LHCN-M2 (cell line): ENCODE data around the gene GRM1. TPM values are rescaled to one million over a fixed set of nuclear protein-coding genes. Genes with fewer than 3 reads are reported as not detected.
A peak's percentile ranks its signal among the peaks of the same experiment; 100 is the strongest.

Experiments used
- DNase-seq: peaks from one replicate; pipeline ENCODE4 v3.0.0-alpha.2; 2012; ENCODE audit warnings: low read depth
- polyA plus RNA-seq: library from polyadenylated mRNA; unstranded; fragments of >200 nt; gene quantifications from one replicate; pipeline ENCODE4 v1.2.1, GENCODE V29; 2012; ENCODE audit warnings: missing spikeins
- total RNA-seq: library from RNA; depleted of rRNA; stranded (reverse); fragments of >200 nt; gene quantifications from 2 replicates; pipeline ENCODE4 v1.2.3, GENCODE V29; 2014; rRNA removed

GRM1 gene
- under 0.01 and 0.06 TPM in 2 replicates for total RNA-seq
- polyA plus RNA-seq: not detected

GRCh38 chr6:146028851-146029572 is at the start of gene GRM1:
GRM1 (plus strand) TSS chr6:146029062; CDS start chr6:146029518, 456 bp downstream.
- DNase-seq: no peak

- no peak for DNase-seq
Measured at GRCh38 chr6:146009338-146009737, 19.5 kb upstream of the GRM1 start.

DNA sequence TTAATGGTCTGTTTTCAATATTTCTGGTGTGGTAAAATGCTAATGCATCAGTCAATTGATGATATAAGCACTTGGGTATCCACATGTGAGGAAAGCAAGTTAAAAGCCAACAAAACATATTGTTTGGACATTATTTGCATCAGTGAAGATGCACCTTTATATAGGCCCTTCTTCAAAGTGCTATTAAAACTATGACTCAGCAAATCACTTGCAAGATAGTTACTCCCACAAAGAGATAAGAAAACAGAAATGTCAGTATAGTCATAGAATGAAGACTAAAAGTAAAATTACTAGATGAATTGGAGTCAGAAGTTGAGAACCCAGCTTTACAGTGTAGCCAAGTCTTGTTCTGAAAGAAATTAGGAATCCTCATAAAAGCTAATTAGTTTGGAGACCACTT is 14.6 kb upstream of the GRM1 start:
- no peak for DNase-seq

- DNase-seq: no peak
Measured at GRCh38 chr6:146017672-146018071, 11.2 kb upstream of the GRM1 start.

DNA sequence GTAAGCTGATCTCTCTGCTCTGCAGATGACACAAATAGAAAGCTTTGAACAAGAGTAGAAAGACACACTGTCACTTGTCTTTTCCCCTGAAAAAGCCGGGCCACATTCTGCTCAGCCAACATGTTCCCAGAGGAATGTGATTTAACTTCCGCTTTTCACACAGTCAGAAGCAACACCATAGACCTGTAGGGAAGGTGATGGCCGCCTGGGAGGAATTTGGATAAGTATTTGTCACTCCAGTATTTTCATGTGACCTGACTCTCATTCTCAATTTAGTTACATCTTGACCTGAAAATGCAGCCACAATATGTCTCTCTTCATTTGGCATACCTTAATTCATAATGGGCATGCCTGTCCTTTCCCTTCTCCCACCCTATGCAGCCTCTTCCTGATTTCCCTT is 2.0 kb upstream of the GRM1 start:
- no peak for DNase-seq

DNA sequence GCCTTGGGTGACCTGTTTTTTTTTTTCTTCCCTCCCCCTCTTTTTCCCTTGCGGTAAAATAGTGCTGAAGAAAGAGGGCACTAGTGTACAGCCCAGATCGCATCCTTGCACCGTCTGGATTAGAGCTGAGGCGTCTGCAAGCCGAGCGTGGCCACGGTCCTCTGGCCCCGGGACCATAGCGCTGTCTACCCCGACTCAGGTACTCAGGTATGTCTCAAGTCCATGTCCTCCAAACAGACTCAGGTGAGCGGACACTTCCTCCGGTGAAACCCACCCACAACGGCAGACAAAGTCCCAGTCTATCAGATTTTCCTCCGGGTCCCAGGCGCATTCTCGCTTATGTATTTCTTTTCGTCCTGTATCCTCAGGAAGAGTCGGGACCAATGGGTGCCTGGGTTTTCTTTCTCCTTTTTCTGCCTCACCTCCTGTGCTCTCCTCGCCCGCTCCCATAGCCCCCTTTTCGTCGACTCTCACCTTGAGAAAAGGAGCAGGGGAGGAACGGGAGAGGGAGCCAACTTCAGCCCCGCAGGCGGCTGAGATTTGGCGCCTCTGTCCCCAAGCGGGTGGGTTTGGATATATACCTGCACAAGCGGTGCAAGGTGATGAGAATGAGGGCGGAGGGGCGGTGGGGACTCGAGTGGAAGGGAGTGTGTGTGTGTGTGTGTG is 1.1 kb upstream of the GRM1 start:
- DNase-seq: no peak

DNA sequence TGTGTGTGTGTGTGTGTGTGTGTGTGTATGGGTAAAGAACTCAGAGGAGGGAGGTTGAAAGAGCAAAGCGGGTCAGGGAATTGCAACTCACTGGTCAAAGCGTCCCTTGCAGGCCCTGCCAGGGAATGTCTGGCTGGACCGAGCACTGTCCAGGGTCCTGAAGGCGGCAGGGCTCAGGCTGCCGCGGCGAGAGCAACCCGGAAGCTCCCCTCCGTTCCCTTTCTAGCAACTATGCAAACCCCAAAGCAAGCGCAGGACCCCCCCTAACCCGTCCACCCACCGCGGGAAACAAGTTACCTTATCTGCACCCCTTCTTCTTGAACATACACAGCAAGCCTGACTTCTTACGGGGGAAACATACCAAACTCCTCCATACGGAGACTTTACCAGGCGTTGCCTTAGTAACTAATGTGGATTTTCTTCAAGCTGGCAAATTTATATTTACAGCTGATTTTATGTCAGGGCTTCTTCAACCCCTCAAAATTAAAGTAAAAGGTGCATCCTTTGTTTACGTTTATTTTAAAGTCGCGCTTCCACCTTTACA is 538 bp upstream of the GRM1 start:
- peak; percentile 50 for DNase-seq

DNA sequence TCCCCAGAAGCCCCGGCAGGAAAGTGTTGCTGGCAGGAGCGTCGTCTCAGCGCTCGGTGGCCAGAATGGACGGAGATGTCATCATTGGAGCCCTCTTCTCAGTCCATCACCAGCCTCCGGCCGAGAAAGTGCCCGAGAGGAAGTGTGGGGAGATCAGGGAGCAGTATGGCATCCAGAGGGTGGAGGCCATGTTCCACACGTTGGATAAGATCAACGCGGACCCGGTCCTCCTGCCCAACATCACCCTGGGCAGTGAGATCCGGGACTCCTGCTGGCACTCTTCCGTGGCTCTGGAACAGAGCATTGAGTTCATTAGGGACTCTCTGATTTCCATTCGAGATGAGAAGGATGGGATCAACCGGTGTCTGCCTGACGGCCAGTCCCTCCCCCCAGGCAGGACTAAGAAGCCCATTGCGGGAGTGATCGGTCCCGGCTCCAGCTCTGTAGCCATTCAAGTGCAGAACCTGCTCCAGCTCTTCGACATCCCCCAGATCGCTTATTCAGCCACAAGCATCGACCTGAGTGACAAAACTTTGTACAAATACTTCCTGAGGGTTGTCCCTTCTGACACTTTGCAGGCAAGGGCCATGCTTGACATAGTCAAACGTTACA is 817 bp downstream of the GRM1 start:
- DNase-seq: no peak

GRCh38 chr6:146032387-146032786 is 3.5 kb downstream of the GRM1 start:
- no peak for DNase-seq

DNA sequence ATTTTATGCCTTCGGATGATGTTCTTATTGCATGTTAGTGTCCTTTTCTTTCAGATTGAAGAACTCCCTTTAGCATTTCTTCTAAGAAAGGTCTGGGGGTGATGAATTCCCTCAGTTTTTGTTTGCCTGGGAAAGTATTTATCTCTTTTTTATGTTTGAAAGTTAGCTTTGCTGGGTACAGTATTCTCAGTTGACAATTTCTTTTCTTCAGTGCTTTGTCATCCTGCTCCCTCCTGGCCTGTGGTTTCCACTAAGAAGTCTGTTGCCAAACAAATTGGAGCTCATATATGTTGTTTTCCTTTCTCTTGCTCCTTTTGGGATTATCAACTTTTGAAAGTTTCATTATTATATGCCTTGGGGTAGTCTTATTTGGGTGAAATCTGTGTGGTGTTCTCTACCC is 11.5 kb downstream of the GRM1 start:
- DNase-seq: no peak

GRCh38 chr6:146041282-146041681 is 12.4 kb downstream of the GRM1 start:
- DNase-seq: peak; percentile 3

DNA sequence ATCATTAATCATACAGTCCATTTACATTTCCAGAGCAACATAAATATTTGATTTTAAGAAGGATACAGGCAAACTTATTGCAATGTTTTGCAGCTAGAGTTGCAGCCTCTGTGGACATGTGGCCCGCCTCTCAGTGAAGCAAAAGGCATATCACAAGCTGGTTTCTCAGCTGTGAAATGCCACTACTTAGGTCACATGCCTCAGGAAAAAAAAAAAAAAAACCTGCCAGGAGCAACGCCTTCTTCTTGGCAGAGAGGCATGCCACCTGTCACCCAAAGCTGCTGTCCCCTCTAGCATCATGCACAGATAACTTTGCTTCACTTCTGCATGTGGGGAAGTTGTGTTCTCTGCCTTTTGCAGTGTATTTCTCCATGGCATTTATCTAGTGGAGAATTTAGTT is 18.5 kb downstream of the GRM1 start:
- no peak for DNase-seq

- no peak for DNase-seq
Measured at GRCh38 chr6:146050168-146050567, 21.3 kb downstream of the GRM1 start.

DNA sequence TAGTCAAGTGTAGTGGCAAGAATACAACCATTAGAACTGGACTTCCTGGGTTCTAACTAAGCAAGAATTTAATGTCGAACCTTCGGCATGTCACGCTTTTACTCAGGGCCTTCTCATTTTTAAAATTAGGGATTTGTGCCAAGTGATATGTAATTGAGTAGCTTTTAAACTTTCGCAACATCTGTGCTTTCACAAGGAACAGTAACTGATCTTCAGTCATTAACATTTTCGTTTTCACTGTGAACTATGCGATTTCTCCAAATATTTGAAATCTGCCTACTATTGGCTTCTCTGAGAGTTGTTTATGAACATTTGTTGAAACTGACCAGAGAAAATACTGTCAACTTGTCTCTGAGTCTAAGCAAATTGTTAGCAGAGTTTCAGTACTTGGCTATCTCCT is 27.6 kb downstream of the GRM1 start:
- DNase-seq: peak; percentile 14

DNA sequence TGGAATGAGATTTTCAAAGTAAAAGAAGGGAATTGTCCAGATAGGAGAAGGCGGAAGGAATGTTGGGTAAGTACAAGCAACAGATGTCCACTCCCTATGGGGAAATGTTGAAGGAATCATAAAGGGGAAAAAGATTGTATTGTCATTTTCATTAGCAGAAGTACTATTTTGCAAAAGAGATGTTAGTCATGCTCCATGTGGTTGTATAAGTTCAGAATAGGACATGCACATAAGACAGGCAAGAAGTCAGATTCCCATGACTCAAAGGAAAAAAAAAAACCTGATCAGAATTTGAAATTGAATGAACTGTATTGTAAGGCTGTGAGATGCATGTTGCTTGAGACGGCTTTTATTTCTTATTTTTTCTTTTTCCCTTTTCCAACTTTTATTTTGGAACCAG is 36.8 kb downstream of the GRM1 start:
- no peak for DNase-seq

DNA sequence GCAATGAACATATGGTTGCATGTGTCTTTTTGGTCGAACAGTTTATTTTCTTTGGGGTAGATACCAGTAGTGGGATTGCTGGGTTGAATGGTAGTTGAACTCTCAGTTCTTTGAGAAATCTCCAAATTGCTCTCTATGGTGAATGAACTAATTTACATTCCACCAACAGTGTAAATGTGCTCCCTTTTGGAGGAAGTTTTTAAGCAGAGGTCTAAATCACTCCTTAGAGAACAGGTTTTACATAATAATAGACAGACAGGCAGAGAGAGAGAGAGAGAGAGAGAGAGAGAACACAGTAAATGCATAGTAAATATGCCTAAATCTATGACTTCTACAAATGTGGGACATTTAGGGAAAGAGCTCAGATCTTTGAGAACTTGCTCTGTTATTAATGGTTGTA is 37.6 kb downstream of the GRM1 start:
- DNase-seq: no peak

GRCh38 chr6:146071781-146072180 is 42.9 kb downstream of the GRM1 start:
- DNase-seq: no peak

- DNase-seq: no peak
Measured at GRCh38 chr6:146077992-146078391, 49.1 kb downstream of the GRM1 start.

DNA sequence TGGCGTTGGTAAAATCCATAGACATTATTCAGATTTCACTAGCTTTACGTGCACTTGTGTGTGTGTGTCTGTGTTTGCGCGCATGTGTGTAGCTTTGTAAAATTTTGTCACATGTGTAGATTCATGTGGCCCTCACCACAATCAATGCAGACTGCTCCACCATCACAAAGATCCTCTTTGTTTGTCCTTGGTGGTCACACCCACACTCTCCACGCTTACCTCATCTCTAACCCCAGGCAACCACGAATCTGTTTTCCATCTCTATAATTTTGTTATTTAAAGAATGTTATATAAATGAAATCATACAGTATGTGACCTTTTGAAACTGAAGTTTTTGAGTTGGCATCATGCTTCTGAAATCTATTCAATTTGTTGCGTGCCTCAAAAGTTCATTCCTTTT is 58.5 kb downstream of the GRM1 start:
- DNase-seq: no peak

- DNase-seq: peak; percentile 50
Measured at GRCh38 chr6:146090474-146090873, 61.6 kb downstream of the GRM1 start.

- no peak for DNase-seq
Measured at GRCh38 chr6:146092961-146093686, 64.3 kb downstream of the GRM1 start.

- no peak for DNase-seq
Measured at GRCh38 chr6:146095481-146095880, 66.6 kb downstream of the GRM1 start.
